Panc1 (cell line): ENCODE data around the gene FNDC11.

Source experiments
- TF ChIP-seq, protein P1 (sequence below): fragments of 450-650 bp; IDR thresholded peaks from 2 replicates; pipeline ENCODE4 v1.5.1; 2017; ENCODE audit warnings: mild to moderate bottlenecking
- TF ChIP-seq, protein P2 (sequence below), 2 experiments: IDR thresholded peaks; 2 replicates each; pipeline ENCODE4 v1.6.1; 2011 to 2012; ENCODE audit warnings: low read depth in 2 of 2, control low read depth in 1 of 2, low read length in 1 of 2, mild to moderate bottlenecking in 1 of 2, moderate library complexity in 1 of 2; ENCODE audit not compliant: insufficient read depth in 1 of 2

DNA sequence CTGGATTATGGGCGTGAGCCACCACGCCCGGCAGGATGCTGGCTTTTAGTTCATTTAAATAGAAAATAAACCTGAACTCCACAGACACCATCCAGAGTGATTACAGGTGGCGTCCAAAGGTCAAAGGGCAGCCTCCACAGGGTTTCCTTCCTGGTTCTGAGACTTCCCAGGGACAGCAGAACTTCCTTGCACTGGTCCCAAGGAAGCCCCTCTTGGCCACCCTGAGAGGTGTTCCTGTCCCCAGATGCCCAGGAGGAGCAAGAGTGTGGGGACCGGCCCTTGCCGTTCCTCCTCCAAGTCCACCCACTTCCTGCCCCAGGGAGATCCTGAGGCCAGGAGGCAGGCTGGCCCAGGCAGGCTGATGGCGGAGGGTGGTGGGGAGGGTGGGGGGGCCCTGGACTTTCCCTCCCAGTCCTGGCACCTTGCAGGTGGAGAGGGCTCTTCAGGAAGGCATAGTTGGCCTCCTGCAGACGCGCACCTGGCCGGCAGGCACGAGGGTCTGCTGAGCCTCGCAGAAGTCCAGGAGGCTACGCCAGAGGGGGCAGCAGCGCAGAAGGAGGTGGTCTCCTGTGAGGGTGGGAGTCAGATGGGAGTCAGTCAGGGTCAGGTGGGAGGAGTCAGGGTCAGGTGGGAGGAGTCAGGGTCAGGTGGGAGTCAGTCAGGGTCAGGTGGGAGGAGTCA is 5.0 kb downstream of the FNDC11 start:
- TF ChIP-seq, protein P1, sequence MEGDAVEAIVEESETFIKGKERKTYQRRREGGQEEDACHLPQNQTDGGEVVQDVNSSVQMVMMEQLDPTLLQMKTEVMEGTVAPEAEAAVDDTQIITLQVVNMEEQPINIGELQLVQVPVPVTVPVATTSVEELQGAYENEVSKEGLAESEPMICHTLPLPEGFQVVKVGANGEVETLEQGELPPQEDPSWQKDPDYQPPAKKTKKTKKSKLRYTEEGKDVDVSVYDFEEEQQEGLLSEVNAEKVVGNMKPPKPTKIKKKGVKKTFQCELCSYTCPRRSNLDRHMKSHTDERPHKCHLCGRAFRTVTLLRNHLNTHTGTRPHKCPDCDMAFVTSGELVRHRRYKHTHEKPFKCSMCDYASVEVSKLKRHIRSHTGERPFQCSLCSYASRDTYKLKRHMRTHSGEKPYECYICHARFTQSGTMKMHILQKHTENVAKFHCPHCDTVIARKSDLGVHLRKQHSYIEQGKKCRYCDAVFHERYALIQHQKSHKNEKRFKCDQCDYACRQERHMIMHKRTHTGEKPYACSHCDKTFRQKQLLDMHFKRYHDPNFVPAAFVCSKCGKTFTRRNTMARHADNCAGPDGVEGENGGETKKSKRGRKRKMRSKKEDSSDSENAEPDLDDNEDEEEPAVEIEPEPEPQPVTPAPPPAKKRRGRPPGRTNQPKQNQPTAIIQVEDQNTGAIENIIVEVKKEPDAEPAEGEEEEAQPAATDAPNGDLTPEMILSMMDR = no peak
- TF ChIP-seq, protein P2, sequence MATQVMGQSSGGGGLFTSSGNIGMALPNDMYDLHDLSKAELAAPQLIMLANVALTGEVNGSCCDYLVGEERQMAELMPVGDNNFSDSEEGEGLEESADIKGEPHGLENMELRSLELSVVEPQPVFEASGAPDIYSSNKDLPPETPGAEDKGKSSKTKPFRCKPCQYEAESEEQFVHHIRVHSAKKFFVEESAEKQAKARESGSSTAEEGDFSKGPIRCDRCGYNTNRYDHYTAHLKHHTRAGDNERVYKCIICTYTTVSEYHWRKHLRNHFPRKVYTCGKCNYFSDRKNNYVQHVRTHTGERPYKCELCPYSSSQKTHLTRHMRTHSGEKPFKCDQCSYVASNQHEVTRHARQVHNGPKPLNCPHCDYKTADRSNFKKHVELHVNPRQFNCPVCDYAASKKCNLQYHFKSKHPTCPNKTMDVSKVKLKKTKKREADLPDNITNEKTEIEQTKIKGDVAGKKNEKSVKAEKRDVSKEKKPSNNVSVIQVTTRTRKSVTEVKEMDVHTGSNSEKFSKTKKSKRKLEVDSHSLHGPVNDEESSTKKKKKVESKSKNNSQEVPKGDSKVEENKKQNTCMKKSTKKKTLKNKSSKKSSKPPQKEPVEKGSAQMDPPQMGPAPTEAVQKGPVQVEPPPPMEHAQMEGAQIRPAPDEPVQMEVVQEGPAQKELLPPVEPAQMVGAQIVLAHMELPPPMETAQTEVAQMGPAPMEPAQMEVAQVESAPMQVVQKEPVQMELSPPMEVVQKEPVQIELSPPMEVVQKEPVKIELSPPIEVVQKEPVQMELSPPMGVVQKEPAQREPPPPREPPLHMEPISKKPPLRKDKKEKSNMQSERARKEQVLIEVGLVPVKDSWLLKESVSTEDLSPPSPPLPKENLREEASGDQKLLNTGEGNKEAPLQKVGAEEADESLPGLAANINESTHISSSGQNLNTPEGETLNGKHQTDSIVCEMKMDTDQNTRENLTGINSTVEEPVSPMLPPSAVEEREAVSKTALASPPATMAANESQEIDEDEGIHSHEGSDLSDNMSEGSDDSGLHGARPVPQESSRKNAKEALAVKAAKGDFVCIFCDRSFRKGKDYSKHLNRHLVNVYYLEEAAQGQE (IDR thresholded peaks at IDR 0.05; ENCODE audit: insufficient read depth in 1 of 2, low read depth in 2 of 2, low read length in 1 of 2) = no peak
